Heart right ventricle (tissue), 16 donors: Measurements from ENCODE around the gene SLC7A6. TPM values are rescaled to one million over a fixed set of nuclear protein-coding genes. Genes with fewer than 3 reads are reported as not detected.
A peak's percentile ranks its signal among the peaks of the same experiment; 100 is the strongest.

ENCODE experiments used
- ATAC-seq, 8 donors: fragments of 200-7000 bp; cut with Tn5 transposase; one replicate each; pipeline ENCODE4 v1.9.1; 2020; ENCODE audit warnings: mild to moderate bottlenecking in 8 of 8, moderate library complexity in 8 of 8, moderate number of reproducible peaks in 1 of 8
- DNase-seq, 2 donors: peaks; one replicate each; pipeline ENCODE4 v3.0.0-alpha.2; 2020
- H3K27ac ChIP-seq, 10 donors: fragments of 200-600 bp; sonication (generic) in 2 of 10; one replicate each; pipeline versions ENCODE4 v1.5.0 to v1.8.0; 2020 to 2022; ENCODE audit warnings: mild to moderate bottlenecking in 3 of 10
- H3K27me3 ChIP-seq, 7 donors: fragments of 200-600 bp; one replicate each; pipeline ENCODE4 v1.8.0; 2021 to 2022; ENCODE audit warnings: mild to moderate bottlenecking in 2 of 7
- H3K36me3 ChIP-seq, 9 donors: fragments of 200-600 bp; sonication (generic) in 1 of 9; one replicate each; pipeline versions ENCODE4 v1.5.0 to v1.8.0; 2020 to 2022; ENCODE audit warnings: mild to moderate bottlenecking in 2 of 9
- H3K4me1 ChIP-seq, 9 donors: fragments of 200-600 bp; sonication (generic) in 1 of 9; one replicate each; pipeline versions ENCODE4 v1.5.0 to v1.8.0; 2020 to 2022; ENCODE audit warnings: mild to moderate bottlenecking in 4 of 9
- H3K4me3 ChIP-seq, 10 donors: fragments of 200-600 bp; sonication (generic) in 2 of 10; one replicate each; pipeline versions ENCODE4 v1.5.0 to v1.8.0; 2020 to 2022; ENCODE audit warnings: mild to moderate bottlenecking in 7 of 10, moderate library complexity in 2 of 10
- H3K9me3 ChIP-seq, 11 donors: fragments of 200-600 bp in 10 of 11; sonication (generic) in 2 of 11; one replicate each; pipeline versions ENCODE4 v1.5.0 to v1.8.0; 2013 to 2022; ENCODE audit warnings: mild to moderate bottlenecking in 2 of 11, control low read depth in 1 of 11, moderate library complexity in 1 of 11
- CTCF ChIP-seq, 9 donors: fragments of 200-600 bp; sonication (generic) in 2 of 9; IDR thresholded peaks; one replicate each; pipeline versions ENCODE4 v1.5.0 to v1.8.0; 2021 to 2022; ENCODE audit warnings: antibody characterized with exemption in 9 of 9, mild to moderate bottlenecking in 5 of 9, moderate library complexity in 1 of 9
- WGBS, 2 donors: extraction: QIAGEN DNeasy Blood & Tissue Kit; methylation state at CpG; one replicate each; pipeline ENCODE4 v1.1.7; 2013; ENCODE audit warnings: inconsistent platforms in 1 of 2; 5-methylcytosine and 5-hydroxymethylcytosine counted together
- intact Hi-C, 10 donors: fragments of 100-400 bp; cut with DNase I; formaldehyde crosslinking; loops; one replicate each; pipeline versions ENCODE4 v1.11.1 to v1.14.2; 2022
- polyA plus RNA-seq, 2 donors: library from polyadenylated mRNA; stranded (reverse); fragments of 200-250 nt; gene quantifications; one replicate each; pipeline ENCODE4 v1.2.3, GENCODE V29; 2013
- total RNA-seq, 10 donors: library from RNA; stranded (reverse); fragmentation: NEBNext Ultra II Directional in 3 of 10; extraction: Animal tissue kit (Norgen Biotek cat#: 25700) in 3 of 10; gene quantifications; one replicate each; pipeline versions ENCODE4 v1.2.1 to v1.2.4, GENCODE V29; 2021 to 2023
- donor health status: Arrhythmogenic right ventricular cardiomyopathy.
- donor health status: ischemic (EF 13 %, LVEDD 7.1; RV severe dilation, severe dysfunction).
- donor health status: healthy with polysubstance abuse.
- donor health status: DM: no; HTN: yes; CAD: no.
- donor health status: DM: no; HTN: no; CAD: no.
- donor health status: ischemic (EF 25% LVEDD 6.9; RV normal size, moderate dysfunction).
- donor health status: ischemic (EF 25% LVEDD 5.7; RV mildly dilated, moderate dysfunction).
- donor health status: healthy.
- donor health status: DM: yes; HTN: yes; CAD: no.
- donor health status: Ischemic cardiomyopathy.
- donor health status: ischemic (EF 35%, LVEDD 5.7; RV mildly dilated, moderate dysfunction).
- donor health status: nonischemic (EF 11% LVEDD 7.7; RV severe dilation, severe dysfunction).
- donor health status: DM: yes; HTN: yes; CAD: no.
- donor health status: PGD.
- donor health status: ischemic (EF 29% LVEDD 5.4; RV normal size, mild dysfunction).
- donor health status: nonischemic (EF 23%, LVEDD 6.1; RV moderate dilation, normal function).

Gene SLC7A6
- total and polyA plus RNA-seq, 12 donors, result 22.6 to 85.6 (median 42.4) TPM

GRCh38 chr16:68283801-68284598 is 19.7 kb downstream of the SLC7A6 start:
- no peaks in the 10 kb centered on the region for H3K27me3 ChIP-seq
- peak overlapping the region in 1 of 10 donors; percentile 12 for H3K4me3 ChIP-seq
- TF ChIP-seq CTCF (IDR thresholded peaks at IDR 0.05), result no peak
- intact Hi-C loops, result loop anchor here in 1 of 10 donors (2.0 kb wide), 1 partner anchor 19 kb away; the partner anchor contains the start of gene SLC7A6
- DNase-seq (no peak), ATAC-seq (peak; percentile 18 to 81 (median 64))
- H3K36me3 ChIP-seq, result peaks cover 0 to 45% (median 2%) of the 10 kb centered on the region in 9 donors
- H3K27ac ChIP-seq, result peak overlapping the region; percentile 67 to 88 (median 81)
- 44 to 54% methylated on average over 9 of the region's 9 CpGs for WGBS, 2 donors
- H3K9me3 ChIP-seq, result no peaks in the 10 kb centered on the region
- H3K4me1 ChIP-seq, result peaks cover 32 to 100% (median 81%) of the 10 kb centered on the region in 9 donors

DNA sequence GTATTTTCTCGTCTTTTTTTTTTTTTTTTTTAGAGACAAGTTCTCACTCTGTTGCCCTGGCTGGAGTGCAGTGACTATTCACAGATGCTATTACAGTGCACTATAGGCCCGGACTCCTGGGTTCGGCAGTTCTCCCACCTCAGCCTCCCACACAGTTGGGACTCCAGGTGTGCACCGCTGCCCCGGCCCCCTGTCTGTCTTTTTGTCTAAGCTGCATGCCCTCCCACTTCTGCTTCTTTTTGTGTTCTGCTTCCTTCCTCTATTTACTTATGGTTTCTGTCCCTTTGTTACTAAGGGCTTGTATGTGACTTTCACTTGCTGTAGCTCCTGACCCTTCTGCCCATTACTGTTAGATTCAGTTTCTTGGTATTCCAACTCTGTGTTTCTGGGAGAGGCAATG is 20.5 kb downstream of the SLC7A6 start:
- peaks cover 36 to 100% (median 83%) of the 10 kb centered on the region in 9 donors for H3K4me1 ChIP-seq
- DNase-seq (no peak), ATAC-seq (peak in 3 of 8 donors; percentile 8 to 14 (median 10))
- H3K9me3 ChIP-seq, result no peaks in the 10 kb centered on the region
- H3K36me3 ChIP-seq, result peaks cover 0 to 52% (median 2%) of the 10 kb centered on the region in 9 donors
- no peaks in the 10 kb centered on the region for H3K27me3 ChIP-seq
- no peak for TF ChIP-seq CTCF (IDR thresholded peaks at IDR 0.05)
- peak overlapping the region; percentile 67 to 88 (median 81) for H3K27ac ChIP-seq
- H3K4me3 ChIP-seq, result peak overlapping the region in 1 of 10 donors; percentile 12
- WGBS, 2 donors, result 52 to 54% methylated on average over 5 of the region's 5 CpGs
- intact Hi-C loops, result loop anchor here in 1 of 10 donors (2.0 kb wide), 1 partner anchor 20 kb away; the partner anchor contains the start of gene SLC7A6

GRCh38 chr16:68285683-68286082 is 21.4 kb downstream of the SLC7A6 start:
- intact Hi-C loops, result loop anchor here in 1 of 10 donors (2.0 kb wide), 1 partner anchor 21 kb away; the partner anchor contains the start of gene SLC7A6
- ATAC-seq (no peak), DNase-seq (no peak)
- TF ChIP-seq CTCF (IDR thresholded peaks at IDR 0.05), result no peak
- Histone ChIP-seq H3K9me3 (no peaks in the 10 kb centered on the region), H3K4me3 (peak overlapping the region in 1 of 10 donors; percentile 1), H3K27me3 (no peaks in the 10 kb centered on the region), H3K27ac (peak overlapping the region; percentile 67 to 88 (median 81)), H3K4me1 (peaks cover 41 to 100% (median 90%) of the 10 kb centered on the region in 9 donors), H3K36me3 (peaks cover 0 to 59% (median 8%) of the 10 kb centered on the region in 9 donors)
- WGBS, 2 donors, result 87 to 90% methylated on average over 3 of the region's 3 CpGs

DNA sequence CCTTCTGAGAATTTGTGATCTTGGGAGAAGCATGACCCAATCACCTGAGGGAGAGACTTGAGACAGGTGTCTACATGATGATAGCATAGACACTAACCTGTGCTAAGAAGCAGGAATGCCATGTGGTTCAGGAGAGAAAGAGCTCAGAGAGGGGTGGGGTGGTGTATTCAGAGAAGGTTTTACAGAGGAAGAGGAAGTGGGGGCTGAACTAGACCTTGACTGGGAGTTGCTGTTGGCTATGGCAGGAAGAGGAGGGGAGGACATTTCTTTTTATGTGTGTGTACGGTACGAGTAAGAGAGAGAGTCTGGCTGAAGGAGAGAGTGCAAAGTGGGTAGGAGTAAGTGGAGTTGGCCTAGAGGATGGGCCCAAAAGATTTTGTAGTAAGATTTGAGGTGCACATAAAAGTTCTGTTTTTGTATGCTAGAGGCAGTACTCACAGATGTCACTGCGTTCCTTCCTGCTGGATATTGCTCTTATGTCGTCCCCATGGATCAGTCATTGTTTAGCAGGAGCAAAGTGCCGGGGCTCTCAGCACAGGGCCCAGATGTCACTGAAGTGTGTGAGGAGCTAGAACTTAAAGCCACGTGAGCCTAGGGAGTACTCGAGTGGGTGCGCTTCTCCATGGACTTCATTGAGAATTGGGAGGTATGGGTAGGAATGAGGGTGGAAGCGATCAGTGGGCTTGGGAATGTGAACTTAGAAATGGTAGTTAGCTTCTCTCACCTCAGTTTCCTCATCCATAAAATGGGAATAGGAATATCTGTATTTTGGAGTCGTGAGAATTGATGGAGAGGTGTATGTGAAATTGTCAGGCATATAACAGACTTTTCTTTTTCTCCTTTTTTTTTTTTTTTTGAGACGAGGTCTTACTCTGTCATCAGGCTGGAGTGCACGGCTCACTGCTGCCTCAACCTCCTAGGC is 22.1 kb downstream of the SLC7A6 start:
- peaks cover 0 to 62% (median 16%) of the 10 kb centered on the region in 9 donors for H3K36me3 ChIP-seq
- H3K4me1 ChIP-seq, result peaks cover 43 to 100% (median 94%) of the 10 kb centered on the region in 9 donors
- ATAC-seq, result peak in 5 of 8 donors; percentile 17 to 50 (median 25)
- peak overlapping the region; percentile 13 to 88 (median 81) for H3K27ac ChIP-seq
- no peak for TF ChIP-seq CTCF (IDR thresholded peaks at IDR 0.05)
- peak overlapping the region in 3 of 10 donors; percentile 1 to 17 (median 15) for H3K4me3 ChIP-seq
- no peaks in the 10 kb centered on the region for H3K9me3 ChIP-seq
- intact Hi-C loops, result no loop called here
- no peak for DNase-seq
- WGBS, 2 donors, result 69 to 83% methylated on average over 12 of the region's 12 CpGs
- no peaks in the 10 kb centered on the region for H3K27me3 ChIP-seq
